Activated CD8-positive, alpha-beta memory T cell treated with anti-CD3 and anti-CD28 coated beads, Interleukin-2, amount 50 U/mL, for 4 hours (primary cell): ENCODE results near the gene FAM32A.
A peak's percentile ranks its signal among the peaks of the same experiment; 100 is the strongest.
"Not testable (repeated sequence)": the region's sequence is repeated elsewhere in the genome, so short reads cannot be mapped to it uniquely, and the experiment has no call there.

Source experiments
- DNase-seq: peaks from one replicate; pipeline ENCODE4 v3.0.0-alpha.2; 2020

FAM32A gene

GRCh38 chr19:16166417-16166816, 18.8 kb upstream of the FAM32A start:
- no peak for DNase-seq

- DNase-seq: no peak
Observed at GRCh38 chr19:16167055-16167454, 18.2 kb upstream of the FAM32A start.

DNA sequence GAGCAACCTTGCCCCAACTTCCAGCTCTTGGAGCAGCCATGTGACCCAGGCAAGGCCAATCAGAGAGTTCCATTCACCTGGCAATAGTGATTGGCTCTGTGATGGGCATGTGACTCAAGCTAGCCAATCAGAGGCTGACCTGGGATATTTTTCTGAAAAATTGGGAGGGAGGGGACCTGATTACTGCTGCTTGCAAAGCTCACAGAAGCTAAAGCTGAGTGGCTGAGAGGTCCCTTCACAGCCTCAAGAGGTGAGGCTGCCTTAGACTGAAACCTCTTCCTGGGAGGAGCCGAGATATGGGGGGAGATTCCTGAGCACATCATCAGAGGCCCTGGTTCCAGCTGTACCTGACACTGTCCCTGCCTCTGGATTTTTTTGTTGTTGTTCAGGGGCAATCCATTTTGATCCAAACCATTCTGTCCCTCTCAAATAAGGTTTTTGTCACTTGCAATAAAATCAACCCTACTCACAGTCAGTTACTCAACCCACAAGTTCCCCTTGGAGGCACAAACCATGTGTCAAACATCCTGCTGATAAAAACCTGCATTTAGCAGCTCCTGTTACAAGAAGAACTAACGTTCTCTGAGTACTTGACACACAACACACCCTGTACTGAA, 16.6 kb upstream of the FAM32A start:
- no peak for DNase-seq

DNA sequence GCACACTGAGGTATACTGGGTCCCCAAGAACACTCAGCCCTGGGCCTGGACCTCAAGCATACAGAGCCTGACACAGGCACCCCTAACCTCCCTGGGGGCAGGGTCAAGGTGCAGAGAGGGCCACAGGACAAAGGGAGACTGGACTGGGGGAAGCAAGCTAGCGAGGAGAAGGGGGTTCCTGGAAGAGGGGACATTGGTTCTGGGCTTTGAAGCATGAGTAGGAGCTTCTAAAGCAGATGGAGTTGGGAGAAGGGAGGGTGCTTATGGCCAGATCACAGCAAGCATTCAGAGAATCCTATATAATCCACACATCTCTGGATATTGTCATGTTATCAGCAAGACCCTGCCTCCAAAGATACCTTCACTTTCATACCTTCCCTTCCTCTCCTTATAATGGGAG, 15.1 kb upstream of the FAM32A start:
- DNase-seq: no peak

- DNase-seq: no peak
Observed at GRCh38 chr19:16175954-16176353, 9.3 kb upstream of the FAM32A start.

- DNase-seq: not testable (repeated sequence)
Observed at GRCh38 chr19:16178866-16179265, 6.3 kb upstream of the FAM32A start.

DNA sequence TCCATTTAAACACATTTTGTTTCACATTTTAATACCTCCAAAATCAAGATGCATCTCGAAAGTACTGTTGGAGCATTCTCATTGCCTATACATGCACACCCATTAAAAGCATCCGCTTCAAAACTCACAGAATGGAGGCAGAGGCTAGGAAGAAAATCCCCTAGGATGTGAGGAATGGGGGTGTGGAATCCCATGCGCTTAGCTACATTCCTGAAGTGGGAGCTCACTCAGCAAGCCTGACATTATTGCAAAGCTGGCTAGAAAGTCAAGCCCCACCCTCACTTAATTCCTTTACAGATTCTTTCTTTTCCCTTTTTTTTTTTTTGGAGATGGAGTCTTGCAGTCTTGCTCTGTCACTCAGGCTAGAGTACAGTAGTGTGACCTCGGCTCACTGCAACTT, 4.6 kb upstream of the FAM32A start:
- no peak for DNase-seq

- no peak for DNase-seq
Observed at GRCh38 chr19:16184665-16185122, 516 bp upstream of the FAM32A start.

DNA sequence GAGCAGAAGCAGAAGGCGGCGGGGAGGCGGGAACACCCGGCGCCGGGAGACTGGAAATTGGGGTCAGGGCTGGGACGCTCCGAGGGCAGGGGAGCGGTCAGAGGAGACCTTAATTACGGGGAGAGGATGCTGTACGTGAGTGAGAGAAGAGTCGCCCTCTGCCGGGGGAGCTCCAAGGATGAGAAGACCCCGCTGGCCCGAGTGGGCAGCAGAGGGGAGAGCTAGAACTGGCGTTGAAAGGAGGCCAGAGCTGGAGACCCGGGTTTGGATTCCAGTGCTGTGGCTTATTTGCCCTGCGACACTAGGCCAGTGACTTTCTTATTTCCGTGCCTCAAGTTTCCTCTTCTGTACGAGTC, 536 bp downstream of the FAM32A start:
- peak; percentile 52 for DNase-seq

DNA sequence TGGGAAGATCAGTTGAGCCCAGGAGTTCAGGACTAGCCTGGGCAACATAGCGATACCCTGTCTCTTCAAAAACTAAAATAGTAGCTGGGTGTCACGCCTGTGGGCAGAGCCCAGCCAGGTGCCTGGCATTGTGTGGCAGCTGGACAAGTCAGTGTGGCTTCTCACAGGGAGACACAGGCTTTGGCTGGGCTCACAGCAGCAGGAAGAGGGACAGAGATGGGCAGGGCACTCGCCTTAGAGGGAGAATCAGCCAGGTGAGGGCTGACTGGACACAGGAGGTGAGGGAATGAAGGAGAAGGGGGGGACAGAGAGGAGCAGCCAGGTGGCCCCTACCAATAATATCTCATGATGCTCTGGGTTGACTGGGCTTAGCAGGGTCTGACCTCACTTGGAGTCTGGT, 3.3 kb downstream of the FAM32A start:
- DNase-seq: no peak

- no peak for DNase-seq
Observed at GRCh38 chr19:16190198-16190597, 5.0 kb downstream of the FAM32A start.

DNA sequence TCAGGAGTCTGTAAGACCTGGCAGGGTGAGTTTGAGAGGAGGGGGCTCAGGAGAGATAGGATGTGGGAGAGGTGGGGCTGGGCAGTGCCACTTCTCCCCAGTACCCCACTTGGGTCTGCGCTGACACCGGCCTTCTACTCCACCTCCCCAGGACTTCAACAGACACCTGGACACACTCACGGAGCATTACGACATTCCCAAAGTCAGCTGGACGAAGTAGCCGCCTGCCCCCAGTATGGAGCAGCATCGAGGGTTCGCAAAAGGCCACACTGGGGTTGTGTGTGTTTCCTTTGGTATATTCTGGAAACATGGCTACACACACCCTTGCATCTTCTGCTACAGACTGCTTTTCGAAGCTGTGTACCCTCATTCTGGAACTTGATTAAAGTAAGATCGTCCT, 5.5 kb downstream of the FAM32A start:
- no peak for DNase-seq

GRCh38 chr19:16191216-16191908, 6.2 kb downstream of the FAM32A start:
- no peak for DNase-seq

DNA sequence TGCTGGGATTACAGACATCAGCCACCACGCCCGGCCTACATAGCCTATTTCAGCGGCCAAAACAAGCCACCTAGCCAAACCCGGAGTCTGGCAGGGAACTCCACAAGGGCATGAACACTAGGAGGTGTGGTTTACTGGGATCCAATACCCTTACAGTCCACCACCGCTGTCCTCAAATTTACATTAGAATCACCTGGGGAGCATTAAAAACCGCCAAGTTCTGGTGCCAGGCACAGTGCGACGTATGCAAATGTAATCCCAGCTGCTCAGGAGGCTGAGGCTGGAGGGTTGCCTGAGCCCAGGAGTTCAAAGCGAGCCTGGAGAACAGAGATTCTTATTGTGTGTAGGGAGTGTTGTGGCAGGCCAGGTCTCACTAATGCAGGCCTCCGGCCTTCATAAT, 8.3 kb downstream of the FAM32A start:
- no peak for DNase-seq

DNA sequence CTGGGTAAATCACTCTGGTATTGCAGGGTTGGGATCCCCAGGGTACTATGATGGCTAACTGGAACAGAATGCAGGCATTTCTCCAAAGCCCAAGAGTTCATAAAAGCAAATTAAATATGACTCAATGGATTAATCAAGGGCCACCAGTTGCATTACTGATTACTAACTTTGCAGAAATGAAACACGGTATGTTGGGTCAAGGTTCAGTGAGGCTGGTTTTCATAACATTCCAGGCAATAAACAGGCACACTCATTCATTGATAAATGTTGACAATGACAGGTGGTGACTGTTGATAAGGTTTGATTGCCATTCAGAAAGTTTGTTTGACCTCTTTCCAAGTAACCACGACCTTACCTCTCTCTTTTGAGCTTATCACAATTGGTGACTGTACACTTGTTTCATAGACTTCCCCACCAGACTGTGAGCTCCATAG, 12.0 kb downstream of the FAM32A start:
- DNase-seq: no peak

GRCh38 chr19:16197622-16198369, 12.6 kb downstream of the FAM32A start, which contains the start of gene AP1M1:
Gene AP1M1 (plus strand): TSS chr19:16197911. CDS start chr19:16198027, 116 bp downstream.
- DNase-seq: peak; percentile 99

DNA sequence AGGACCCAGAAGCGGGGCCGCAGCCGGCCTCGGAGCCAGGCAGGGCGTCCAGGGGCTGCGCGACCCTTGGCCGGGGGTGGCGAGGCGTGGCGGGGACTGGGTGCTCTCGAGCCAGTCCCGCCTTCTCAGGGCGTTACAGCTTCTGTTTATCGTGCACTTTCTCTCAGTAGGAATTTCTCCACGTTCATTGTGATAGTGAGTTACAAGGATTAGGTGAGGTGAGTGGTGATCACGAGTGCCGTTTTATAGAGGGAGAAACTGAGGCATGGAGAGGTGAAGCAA, 13.1 kb downstream of the FAM32A start:
- DNase-seq: no peak

DNA sequence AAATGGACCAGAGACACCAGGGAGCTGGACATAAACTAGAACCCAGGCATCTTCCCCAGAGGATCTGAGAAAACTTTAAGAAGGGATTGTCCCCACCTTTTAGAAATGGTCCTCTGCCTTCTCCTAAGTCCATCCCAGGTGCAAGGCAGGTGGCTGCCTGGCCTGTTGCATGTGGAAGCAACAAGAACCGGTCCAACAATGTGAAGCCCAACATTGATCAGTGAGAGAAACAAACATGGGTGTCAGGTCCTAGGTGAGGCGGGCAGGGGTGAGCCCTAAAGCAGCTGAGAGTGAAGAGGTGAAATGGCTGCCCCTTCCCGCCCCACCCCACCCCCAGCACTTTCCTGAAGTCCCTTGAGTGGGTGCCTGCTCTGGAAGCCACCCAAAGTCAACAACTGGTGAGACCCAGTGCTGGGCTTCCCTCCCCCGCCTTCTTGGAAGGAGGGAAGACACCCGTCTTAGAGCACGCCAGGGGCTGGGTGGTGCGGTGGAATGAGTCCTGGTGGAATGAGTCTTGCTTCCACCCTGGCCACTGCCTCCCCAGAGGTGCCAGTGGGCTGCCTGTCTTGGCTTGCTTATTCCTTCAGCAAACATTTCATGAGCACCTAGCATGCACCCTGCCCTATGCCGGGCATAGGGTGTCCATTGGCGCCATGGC, 14.2 kb downstream of the FAM32A start:
- DNase-seq: no peak

DNA sequence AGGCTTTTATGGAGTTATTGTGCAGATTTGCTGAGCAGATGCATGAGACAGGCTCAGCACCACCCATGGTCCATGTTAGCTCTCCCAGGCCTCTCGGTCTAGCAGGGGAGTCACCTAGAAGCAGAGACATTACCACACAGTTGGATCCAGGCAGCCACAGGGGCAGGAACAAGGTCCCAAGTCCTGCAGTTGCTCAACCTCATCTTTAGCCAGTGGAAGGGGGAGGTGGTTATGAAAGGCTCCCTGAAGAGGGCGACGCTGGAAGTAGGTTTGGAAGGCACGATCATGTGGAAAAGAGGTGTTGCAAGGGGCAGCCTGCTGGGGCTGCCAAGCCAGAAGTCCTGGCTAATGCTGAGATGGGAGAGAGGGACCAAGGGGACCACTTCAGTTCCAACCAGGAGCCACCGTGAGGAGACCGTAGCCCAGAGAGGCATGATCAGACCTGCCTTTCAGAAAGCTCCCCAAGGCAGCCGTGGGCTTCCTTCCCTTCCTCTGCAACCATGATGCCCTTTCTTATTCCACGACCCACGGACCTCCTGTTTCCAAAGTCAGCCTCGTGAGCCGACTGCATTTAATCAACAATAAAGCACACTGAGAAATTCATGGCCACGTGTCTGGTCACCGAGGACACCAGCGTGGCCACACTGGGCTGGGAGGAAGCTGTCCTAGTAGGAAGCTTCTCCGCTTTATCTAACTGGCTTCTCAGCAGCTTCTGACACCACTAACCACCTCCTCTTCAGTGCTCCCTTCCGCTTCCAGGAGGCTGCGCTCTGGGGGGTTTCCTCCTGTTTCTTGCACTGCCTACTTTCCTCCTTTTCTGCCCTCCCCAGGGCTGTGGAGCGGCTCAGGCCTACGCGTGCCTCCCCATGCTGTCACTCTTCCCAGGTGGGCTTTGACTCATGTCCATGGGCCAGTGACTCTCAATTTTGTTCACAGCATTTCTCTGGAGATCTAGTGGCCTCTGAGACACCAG, 15.1 kb downstream of the FAM32A start:
- DNase-seq: no peak

- DNase-seq: no peak
Observed at GRCh38 chr19:16201011-16201391, 15.8 kb downstream of the FAM32A start.

GRCh38 chr19:16202320-16203255, 17.4 kb downstream of the FAM32A start:
- no peak for DNase-seq
